ENCODE measurements around the gene SLC25A30. TPM values are rescaled to one million over a fixed set of nuclear protein-coding genes. Genes with fewer than 3 reads are reported as not detected.
"Not testable (repeated sequence)": the region's sequence is repeated elsewhere in the genome, so short reads cannot be mapped to it uniquely, and the experiment has no call there.

The SLC25A30 gene
- total RNA-seq, 4 donors from 2014 or later = 1.7 to 6.7 (median 5.8) TPM

GRCh38 chr13:45432737-45433380 is 14.7 kb upstream of the SLC25A30 start:
- no peaks in the 10 kb centered on the region for H3K4me1 ChIP-seq
- no peak overlapping the region for H3K4me3 ChIP-seq
- WGBS, 2 donors = 73 to 78% methylated on average over 6 of the region's 6 CpGs
- H3K36me3 ChIP-seq = no peaks in the 10 kb centered on the region
- intact Hi-C loops (cut with DNase I) = no loop called here
- no peaks in the 10 kb centered on the region for H3K9me3 ChIP-seq
- no peak for DNase-seq
- TF ChIP-seq POLR2A (IDR thresholded peaks at IDR 0.05) = no peak
- TF ChIP-seq, protein P1, sequence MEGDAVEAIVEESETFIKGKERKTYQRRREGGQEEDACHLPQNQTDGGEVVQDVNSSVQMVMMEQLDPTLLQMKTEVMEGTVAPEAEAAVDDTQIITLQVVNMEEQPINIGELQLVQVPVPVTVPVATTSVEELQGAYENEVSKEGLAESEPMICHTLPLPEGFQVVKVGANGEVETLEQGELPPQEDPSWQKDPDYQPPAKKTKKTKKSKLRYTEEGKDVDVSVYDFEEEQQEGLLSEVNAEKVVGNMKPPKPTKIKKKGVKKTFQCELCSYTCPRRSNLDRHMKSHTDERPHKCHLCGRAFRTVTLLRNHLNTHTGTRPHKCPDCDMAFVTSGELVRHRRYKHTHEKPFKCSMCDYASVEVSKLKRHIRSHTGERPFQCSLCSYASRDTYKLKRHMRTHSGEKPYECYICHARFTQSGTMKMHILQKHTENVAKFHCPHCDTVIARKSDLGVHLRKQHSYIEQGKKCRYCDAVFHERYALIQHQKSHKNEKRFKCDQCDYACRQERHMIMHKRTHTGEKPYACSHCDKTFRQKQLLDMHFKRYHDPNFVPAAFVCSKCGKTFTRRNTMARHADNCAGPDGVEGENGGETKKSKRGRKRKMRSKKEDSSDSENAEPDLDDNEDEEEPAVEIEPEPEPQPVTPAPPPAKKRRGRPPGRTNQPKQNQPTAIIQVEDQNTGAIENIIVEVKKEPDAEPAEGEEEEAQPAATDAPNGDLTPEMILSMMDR (IDR thresholded peaks at IDR 0.05) = no peak
- H3K27ac ChIP-seq = no peak overlapping the region
- H3K27me3 ChIP-seq = no peaks in the 10 kb centered on the region

GRCh38 chr13:45426056-45426841 is 8.1 kb upstream of the SLC25A30 start:
- H3K36me3 ChIP-seq; H3K4me1 ChIP-seq; H3K9me3 ChIP-seq; H3K4me3 ChIP-seq; H3K27me3 ChIP-seq; intact Hi-C loops (cut with DNase I); DNase-seq; H3K27ac ChIP-seq: not testable (repeated sequence)
- 83 to 86% methylated on average over 16 of the region's 16 CpGs for WGBS, 2 donors

DNA sequence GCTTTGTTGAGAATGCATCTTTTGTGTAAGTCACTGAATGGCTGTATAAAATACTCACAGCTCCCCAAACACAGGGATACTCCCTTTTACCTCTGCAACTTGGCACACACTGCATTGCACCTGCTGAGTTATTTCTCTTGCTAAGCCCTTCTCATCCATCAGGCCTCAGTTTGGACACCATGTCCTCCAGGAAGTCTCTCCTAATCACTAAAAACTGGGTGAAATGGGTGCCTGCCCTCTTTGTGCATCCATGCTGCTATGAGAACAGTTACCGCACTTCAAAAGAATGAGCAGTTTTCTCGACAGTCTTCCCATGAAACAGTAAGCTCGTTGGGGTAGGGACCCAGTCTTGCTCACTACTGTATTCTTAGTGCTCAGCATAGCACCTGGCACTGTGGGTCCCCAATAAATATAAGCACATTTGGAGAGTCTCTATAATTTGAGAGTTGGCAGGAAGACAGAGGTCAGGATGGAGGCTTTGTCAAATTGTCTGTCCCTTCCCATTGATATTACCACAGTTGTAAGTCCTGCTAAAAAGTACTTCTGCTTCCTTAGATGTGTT is 4.6 kb upstream of the SLC25A30 start:
- no peak for DNase-seq
- Histone ChIP-seq H3K9me3 (no peaks in the 10 kb centered on the region), H3K36me3 (no peaks in the 10 kb centered on the region), H3K4me1 (no peaks in the 10 kb centered on the region), H3K4me3 (no peak overlapping the region), H3K27ac (no peak overlapping the region), H3K27me3 (no peaks in the 10 kb centered on the region)
- intact Hi-C loops (cut with DNase I) = no loop called here
- no peak for TF ChIP-seq POLR2A (IDR thresholded peaks at IDR 0.05)
- TF ChIP-seq, protein P1 (IDR thresholded peaks at IDR 0.05) = no peak
- WGBS, 2 donors = 64 to 90% methylated on average over 3 of the region's 3 CpGs

- no peaks in the 10 kb centered on the region for H3K36me3 ChIP-seq
- H3K4me3 ChIP-seq = no peak overlapping the region
- TF ChIP-seq, protein P1 (IDR thresholded peaks at IDR 0.05) = no peak
- no peak for TF ChIP-seq POLR2A (IDR thresholded peaks at IDR 0.05)
- H3K27me3 ChIP-seq = no peaks in the 10 kb centered on the region
- no peak for DNase-seq
- H3K27ac ChIP-seq = no peak overlapping the region
- peaks cover 11 to 25% (median 18%) of the 10 kb centered on the region in 3 donors for H3K4me1 ChIP-seq
- no peaks in the 10 kb centered on the region for H3K9me3 ChIP-seq
- intact Hi-C loops (cut with DNase I) = no loop called here
- WGBS, 2 donors = 91 to 92% methylated on average over 1 of the region's 1 CpG
Measured at GRCh38 chr13:45419945-45420344, 1.8 kb upstream of the SLC25A30 start.

DNA sequence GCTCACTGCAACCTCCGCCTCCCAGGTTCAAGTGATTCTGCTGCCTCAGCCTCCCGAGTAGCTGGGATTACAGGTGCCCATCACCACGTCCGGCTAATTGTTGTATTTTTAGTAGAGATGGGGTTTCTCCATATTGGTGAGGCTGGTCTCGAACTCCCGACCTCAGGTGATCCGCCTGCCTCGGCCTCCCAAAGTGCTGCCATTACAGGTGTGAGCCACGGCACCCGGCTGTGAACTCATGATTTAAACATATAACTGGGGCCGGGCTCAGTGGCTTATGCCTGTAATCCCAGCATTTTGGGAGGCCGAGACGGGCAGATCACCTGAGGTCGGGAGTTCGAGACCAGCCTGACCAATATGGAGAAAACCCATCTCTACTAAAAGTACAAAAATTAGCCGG is 1.2 kb upstream of the SLC25A30 start:
- H3K4me3 ChIP-seq; intact Hi-C loops (cut with DNase I); H3K36me3 ChIP-seq; H3K27ac ChIP-seq; DNase-seq; H3K27me3 ChIP-seq; H3K9me3 ChIP-seq: not testable (repeated sequence)
- WGBS, 2 donors = 99 to 100% methylated on average over 4 to 13 of the region's 16 CpGs
- H3K4me1 ChIP-seq = peaks cover 14 to 30% (median 20%) of the 10 kb centered on the region in 3 donors

GRCh38 chr13:45416516-45417128 is 1.6 kb downstream of the SLC25A30 start:
- 33 to 38% methylated on average over 10 of the region's 10 CpGs for WGBS, 2 donors
- intact Hi-C loops (cut with DNase I) = no loop called here
- no peaks in the 10 kb centered on the region for H3K27me3 ChIP-seq
- no peaks in the 10 kb centered on the region for H3K9me3 ChIP-seq
- DNase-seq = no peak
- peak overlapping the region; percentile 55 to 79 (median 70) for H3K4me3 ChIP-seq
- TF ChIP-seq, protein P1 (IDR thresholded peaks at IDR 0.05) = no peak
- TF ChIP-seq POLR2A (IDR thresholded peaks at IDR 0.05) = no peak
- H3K27ac ChIP-seq = peak overlapping the region; percentile 85 to 93 (median 90)
- H3K36me3 ChIP-seq = no peaks in the 10 kb centered on the region
- H3K4me1 ChIP-seq = peaks cover 14 to 52% (median 26%) of the 10 kb centered on the region in 3 donors
